Measurements from ENCODE around the gene RBM4.

GRCh38 chr11:66693356-66694055 lies 55.0 kb downstream of the RBM4 start:
- TF ChIP-seq CTCF (IDR thresholded peaks at IDR 0.05) (no peak), POLR2A (IDR thresholded peaks at IDR 0.05) (no peak)
